NCI-H748 treated with DMSO at 0.1 percent for 48 hours (cell line): ENCODE results near the gene DPH3.
"Not testable (repeated sequence)": the region's sequence is repeated elsewhere in the genome, so short reads cannot be mapped to it uniquely, and the experiment has no call there.

Experiments used
- DNase-seq: peaks from one replicate; lab custom pipeline; 2025; lab: John Stamatoyannopoulos, UW

DPH3 gene

DNA sequence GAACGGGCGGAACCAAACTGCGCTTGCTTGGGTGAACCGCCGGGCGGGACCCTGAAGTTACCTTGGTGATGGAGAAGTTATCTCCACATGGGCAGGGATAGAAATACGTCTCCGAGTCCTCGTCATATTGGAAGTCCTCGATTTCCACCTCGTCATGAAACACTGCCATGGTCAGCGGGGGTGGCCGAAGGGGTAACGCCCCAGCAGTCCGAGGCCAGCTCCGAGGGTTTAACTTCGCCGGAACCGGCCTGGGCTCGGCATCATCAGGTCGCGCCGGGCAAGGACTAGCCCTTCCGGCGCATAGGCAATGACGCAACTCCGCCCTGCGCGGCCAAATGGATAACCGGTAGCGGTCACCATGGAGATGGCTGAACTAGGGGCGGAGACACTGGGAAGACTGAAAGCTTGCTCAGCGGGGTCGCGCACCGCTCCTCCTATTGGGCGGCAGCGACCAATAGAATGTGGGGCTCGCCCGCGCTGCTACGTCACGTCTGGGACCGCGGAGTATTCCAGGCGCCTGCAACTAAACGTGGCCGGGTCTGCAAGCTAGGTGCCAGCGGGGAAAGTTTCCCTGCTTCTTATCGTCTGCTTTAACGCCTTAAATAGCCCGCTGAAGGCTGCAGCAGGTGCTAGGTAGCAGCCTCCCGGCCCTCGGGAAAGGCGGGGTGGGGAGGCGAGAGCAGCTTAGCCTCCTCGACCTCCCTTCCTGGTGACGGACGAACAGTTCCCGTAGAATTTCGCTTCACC is at the start of gene DPH3, which contains the start of gene OXNAD1:
DPH3 (minus strand) TSS at position 236 of the 747 bp plus-strand sequence; CDS start at position 169, 67 bp downstream.
OXNAD1 (plus strand) TSS at position 505 of the 747 bp plus-strand sequence. CDS start 5,741 bp downstream, outside the sequence.
- peak; percentile 90 for DNase-seq

DNA sequence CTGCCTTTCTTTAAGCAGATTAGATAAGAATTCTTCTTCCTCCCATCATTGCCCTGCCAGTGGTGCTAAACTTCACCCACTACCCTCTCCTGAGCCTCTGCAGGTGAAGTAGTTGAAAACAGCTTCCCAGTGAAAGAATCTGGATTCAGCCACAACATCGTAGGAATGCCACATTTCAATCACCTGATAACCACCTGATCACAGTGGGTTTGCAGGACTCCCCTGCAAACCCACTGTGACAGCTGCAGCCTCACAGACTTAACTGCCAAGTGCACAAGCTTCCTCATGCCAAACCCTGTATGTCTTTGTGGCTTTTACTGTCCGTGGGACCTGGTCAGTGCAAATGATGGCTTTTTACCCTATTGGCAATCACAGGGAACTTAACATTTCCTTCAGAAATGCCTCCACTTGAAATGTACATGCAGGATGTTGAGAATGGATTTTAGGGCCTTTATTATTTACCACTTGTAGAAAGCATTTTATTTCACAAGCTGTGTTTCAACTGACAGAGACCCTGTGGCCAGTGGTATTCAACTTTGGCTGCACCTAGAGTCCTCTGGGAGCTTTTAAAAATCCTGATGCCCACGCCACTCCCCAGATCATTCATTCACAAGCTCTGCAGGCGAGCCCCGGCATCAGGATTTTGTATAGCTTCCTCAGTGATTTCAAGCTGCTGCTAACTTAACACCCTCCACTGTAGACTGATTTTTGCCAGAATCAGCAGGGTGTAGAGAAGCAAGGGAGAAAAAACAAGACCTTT is 49.3 kb upstream of the DPH3 start:
- DNase-seq = no peak

DNA sequence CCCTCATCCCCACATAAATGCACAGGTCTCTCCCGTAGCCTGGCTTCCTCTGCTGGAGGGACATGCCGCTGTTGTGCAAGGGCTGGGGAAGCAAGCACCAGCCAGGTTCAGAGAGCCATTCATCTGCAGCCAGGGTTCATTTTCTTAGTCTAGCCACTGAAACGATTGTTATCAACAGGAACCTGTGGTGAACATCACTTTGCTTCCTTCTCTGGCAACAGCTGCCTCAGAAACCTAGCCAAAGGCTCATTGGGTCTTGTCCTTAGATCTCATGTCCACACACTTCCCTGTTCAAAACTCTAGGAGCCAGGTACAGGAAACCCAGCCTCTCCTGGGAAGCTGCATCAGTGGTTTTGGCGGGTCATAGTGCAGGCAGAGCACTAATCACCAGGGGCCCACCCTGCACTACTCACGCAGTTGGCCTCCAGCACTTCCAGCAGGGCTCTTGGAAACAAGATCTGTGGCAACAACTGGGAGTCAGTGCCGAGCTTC is 47.3 kb upstream of the DPH3 start:
- DNase-seq = no peak

DNA sequence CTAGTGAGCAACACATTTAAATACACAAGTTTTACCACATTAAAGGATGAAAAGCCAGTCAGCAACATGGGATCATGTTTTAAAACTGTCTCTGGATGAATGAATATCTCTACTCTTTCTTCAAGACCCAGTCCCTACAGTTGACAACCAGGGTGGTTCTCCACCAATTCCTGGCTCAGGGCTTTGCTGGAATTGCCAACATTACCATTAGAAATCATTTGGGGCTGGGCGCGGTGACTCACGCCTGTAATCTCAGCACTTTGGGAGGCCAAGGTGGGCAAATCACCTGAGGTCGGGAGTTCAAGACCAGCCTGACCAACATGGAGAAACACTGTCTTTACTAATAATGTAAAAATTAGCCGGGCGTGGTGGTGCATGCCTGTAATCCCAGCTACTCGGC is 45.7 kb upstream of the DPH3 start:
- not testable (repeated sequence) for DNase-seq

DNA sequence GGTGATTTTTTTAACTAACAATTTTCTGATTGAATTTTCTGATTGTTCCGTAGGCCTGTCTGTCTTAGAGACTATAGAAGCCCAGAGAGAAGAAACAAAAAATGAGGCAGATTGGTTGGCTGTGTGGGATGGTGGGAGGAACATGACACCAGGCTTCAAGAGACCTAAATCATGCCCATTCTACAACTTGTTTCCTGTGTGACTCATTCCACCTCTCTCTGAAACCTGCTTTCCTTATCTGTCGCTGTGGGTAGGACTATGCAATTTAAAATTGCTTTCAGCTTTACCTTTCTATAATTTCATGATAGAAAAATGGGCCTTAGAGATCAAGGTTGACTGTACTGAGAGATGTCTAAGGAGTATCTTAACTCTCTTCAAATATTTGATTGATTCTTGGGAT is 44.8 kb upstream of the DPH3 start:
- no peak for DNase-seq

DNA sequence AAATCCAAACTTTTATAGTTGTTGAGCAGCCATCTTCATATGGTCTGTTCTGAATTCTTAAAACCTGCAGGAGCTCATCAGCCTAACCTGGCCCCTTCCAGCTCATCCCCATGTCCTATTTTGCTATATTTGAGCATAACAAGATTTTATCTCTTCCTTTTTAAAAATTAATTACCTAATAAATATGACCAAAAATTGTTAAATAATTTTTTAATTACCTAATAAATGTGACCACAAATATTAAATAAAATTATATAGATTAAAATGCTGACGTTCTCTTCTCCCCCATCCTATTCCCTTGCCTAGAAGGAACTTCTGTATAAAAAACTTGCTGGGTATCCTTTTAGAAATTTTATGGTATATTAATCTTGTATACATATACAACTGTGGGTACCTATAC is 44.0 kb upstream of the DPH3 start:
- no peak for DNase-seq

GRCh38 chr3:16307832-16308531 is 43.2 kb upstream of the DPH3 start:
- DNase-seq = no peak

- no peak for DNase-seq
Measured at GRCh38 chr3:16305111-16305541, 40.4 kb upstream of the DPH3 start.

DNA sequence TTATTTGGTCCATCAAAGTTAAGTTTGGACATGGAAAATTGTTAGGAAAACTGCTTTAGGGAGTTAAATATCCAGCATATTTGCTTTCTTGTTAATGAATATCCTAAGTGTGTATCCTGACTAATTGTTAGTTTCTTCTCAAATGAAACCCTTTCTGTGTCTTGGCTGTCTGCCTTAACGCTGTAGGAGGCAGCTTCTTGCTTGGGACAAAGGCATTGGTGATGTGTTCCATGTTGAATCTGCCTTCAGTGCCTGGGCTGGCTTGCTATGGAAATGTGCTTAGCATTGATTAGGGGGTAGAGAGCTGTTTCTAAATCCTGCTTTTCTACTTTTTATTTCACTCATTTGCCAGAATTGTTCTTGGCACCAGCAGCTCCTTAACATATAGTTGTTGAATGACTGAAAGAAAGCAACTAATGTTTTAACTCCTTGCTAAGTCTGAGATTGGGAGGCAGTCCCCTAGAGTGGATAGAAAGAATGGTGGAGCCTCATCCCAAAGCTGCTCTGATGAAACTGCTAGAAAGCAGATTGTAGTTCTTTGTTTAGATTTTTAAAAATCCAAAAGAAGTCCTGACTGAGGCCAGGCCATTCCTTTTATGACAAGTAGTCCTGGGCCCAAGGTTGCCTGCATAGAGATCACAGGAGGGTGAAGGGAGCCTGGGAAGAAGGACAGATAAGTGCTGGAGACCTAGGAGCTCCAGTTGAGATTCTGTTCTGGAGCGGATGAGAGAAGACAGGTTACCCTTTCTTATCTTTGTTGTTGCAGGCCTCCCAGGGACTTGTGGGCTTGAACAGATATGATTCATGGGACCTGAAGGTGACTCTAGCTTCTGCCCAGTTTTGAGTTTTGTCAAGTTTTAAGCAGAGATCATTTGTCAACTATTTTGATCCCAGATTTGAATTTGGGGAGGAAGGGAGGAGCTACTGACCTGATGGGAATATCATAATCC is 39.6 kb upstream of the DPH3 start:
- DNase-seq = no peak

DNA sequence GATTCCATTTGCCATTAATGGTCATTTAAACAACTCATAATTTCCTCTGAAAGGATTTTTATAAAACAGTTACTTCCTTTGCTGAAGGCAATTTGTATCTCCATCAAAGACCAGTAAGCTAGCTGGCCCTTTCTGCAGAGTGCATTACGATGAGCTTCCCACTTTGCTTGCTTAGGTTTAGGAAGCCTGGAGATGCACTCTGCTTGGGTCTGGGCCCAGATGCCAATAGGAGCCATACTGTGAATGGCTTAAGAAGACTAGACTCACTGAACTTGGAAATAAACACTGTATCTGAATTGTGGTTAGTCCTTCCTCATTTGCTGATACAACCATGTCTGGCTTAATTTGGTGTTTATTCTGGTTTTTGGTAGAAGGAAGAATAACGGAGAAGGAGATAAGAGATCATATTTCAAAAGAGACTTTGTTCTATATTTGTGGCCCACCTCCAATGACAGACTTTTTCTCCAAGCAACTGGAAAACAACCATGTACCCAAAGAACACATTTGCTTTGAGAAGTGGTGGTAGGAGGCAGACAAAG is 38.4 kb upstream of the DPH3 start:
- DNase-seq = no peak

GRCh38 chr3:16302082-16302631 is 37.4 kb upstream of the DPH3 start:
- DNase-seq = no peak

GRCh38 chr3:16301507-16301906 is 36.8 kb upstream of the DPH3 start:
- no peak for DNase-seq

GRCh38 chr3:16300881-16301359 is 36.2 kb upstream of the DPH3 start:
- no peak for DNase-seq

- no peak for DNase-seq
Measured at GRCh38 chr3:16300307-16300706, 35.6 kb upstream of the DPH3 start.

- DNase-seq = no peak
Measured at GRCh38 chr3:16299746-16300145, 35.0 kb upstream of the DPH3 start.

DNA sequence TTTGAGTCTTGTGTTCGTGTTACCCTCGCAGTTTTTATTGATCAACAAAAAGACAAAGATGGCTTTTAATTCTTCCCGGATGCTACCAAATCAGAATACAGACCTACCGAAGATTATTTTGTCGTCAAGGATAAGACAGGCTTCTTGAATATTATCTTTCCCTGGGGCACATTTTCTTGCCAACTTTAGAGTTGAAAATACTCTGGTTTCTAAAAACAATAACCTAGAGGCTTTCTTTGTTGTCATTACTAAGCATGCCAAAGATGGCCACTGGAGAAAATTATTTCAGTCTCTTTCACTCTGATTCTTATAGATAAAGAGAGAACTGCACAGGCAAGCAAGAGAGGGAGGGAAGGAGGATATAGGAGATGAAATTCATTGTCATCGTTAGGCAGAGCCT is 34.1 kb upstream of the DPH3 start:
- no peak for DNase-seq

- DNase-seq = no peak
Measured at GRCh38 chr3:16297997-16298885, 33.5 kb upstream of the DPH3 start.

DNA sequence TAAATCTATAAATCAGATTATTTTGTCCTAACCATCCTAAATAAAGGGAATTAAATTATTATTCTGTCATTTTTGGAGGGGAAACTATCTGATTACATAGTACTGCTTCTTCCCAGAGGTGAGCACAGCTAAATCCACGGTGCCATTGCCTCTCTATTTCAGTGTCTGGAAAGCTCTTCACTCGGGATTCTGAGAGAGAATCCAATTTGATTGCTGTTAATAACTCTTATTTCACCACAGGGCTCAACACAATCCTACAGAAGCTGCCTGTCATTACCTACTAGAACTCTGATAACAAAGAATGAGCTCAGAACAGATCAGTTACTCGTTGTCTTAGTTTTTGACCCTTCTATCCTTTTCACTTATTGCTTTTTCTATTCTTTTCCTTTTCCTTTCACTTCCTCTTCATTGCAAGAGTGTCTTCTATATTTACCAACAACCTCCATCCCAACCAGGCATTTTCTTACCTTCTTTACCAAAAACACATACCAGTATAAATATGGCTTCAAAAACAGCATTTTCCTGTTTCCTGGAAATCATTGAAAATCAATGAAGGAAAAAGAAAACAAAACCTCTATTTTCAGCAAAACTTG is 30.7 kb upstream of the DPH3 start:
- DNase-seq = no peak

DNA sequence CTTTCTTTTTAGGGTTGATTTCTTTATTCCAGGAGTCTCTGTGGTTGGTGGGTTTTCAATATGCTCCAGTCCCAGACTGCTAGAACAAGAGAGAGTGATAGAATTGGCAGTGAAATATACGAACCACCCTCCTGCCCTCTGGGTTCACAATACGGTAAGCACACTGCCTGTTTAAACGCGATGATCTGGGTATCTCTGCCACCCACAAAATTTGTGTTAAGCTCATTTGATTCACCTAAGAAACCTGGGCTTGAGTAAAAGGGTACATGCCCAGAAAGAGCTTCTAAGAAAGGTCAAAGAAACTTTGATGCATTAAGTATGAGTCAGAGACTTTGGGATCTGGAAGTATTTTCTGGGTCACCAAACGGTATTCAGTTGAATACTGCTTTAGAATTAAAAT is 30.1 kb upstream of the DPH3 start:
- no peak for DNase-seq
